GM12878 (cell line): ENCODE data around the gene ENPP6. TPM values are rescaled to one million over a fixed set of nuclear protein-coding genes. Genes with fewer than 3 reads are reported as not detected.

ENCODE experiments used
- ATAC-seq: fragments of 200-7000 bp; cut with Tn5 transposase; 3 replicates; pipeline ENCODE4 v1.9.1; 2020; ENCODE audit warnings: mild to moderate bottlenecking, moderate library complexity
- BruUV-seq: library from RNA; stranded (reverse); fragments of 400-500 nt; replicated peaks from 2 replicates; lab custom pipeline; 2021; lab: Mats Ljungman, UMichigan
- CTCF ChIA-PET: fragments of 300-600 bp; sonication (Branson Sonifier 250); formaldehyde crosslinking; extraction: SDS; loops from one replicate; lab custom pipeline; 2021; ENCODE audit warnings: inconsistent platforms; lab: Yijun Ruan, JAX
- POLR2A ChIA-PET: fragments of 350-600 bp; formaldehyde crosslinking; extraction: SDS; loops from one replicate; lab custom pipeline; 2021; ENCODE audit warnings: inconsistent platforms; lab: Charles Lee
- RAD21 ChIA-PET: fragments of 300-600 bp; sonication (Branson Sonifier 250); formaldehyde crosslinking; loops from one replicate; lab custom pipeline; 2023; ENCODE audit warnings: antibody characterized with exemption; ENCODE audit not compliant: unreplicated experiment; lab: Charles Lee
- SMC1A ChIA-PET: fragments of 300-600 bp; sonication (Branson Sonifier 250); formaldehyde crosslinking; loops from one replicate; lab custom pipeline; 2023; ENCODE audit not compliant: unreplicated experiment, uncharacterized antibody; lab: Charles Lee
- DNase-seq: peaks from one replicate; pipeline ENCODE4 v3.0.0-alpha.2; 2011; ENCODE audit warnings: low read depth, low spot score
- FAIRE-seq: peaks from 3 replicates; lab custom pipeline; 2011; peaks lifted over from hg19 to GRCh38; lab: Jason Lieb, UNC
- H2AFZ ChIP-seq: 2 replicates; pipeline ENCODE4 v1.6.0; 2011; ENCODE audit warnings: low read depth, low read length, control low read depth; ENCODE audit not compliant: control insufficient read depth
- H3K27ac ChIP-seq: 2 replicates; pipeline ENCODE4 v1.5.1; 2011; ENCODE audit warnings: control low read depth; ENCODE audit not compliant: control insufficient read depth, insufficient read depth
- H3K27me3 ChIP-seq, 2 experiments: replicated peaks in 1 of 2; 2 replicates each; pipeline versions ENCODE4 v1.6.0 to v1.6.1; 2011; ENCODE audit warnings: low read length in 1 of 2; ENCODE audit not compliant: control insufficient read depth in 2 of 2, insufficient read depth in 2 of 2
- H3K36me3 ChIP-seq, 2 experiments: 2 replicates each; pipeline ENCODE4 v1.5.1; 2011; ENCODE audit warnings: low read length in 1 of 2; ENCODE audit not compliant: control insufficient read depth in 2 of 2, insufficient read depth in 2 of 2
- H3K4me1 ChIP-seq: 2 replicates; pipeline ENCODE4 v1.6.1; 2011; ENCODE audit warnings: mild to moderate bottlenecking, low read length, moderate library complexity, mixed read lengths; ENCODE audit not compliant: control insufficient read depth, insufficient read depth
- H3K4me2 ChIP-seq: 2 replicates; pipeline ENCODE4 v1.6.0; 2011; ENCODE audit warnings: control low read depth; ENCODE audit not compliant: control insufficient read depth, insufficient read depth
- H3K4me3 ChIP-seq: fragments of 200-600 bp; sonication (generic); 2 replicates; pipeline ENCODE4 v1.5.1; 2016
- H3K79me2 ChIP-seq: 2 replicates; pipeline ENCODE4 v1.6.0; 2011; ENCODE audit warnings: low read length; ENCODE audit not compliant: control insufficient read depth, insufficient read depth
- H3K9ac ChIP-seq: 2 replicates; pipeline ENCODE4 v1.8.0; 2011; ENCODE audit warnings: low read length, control low read depth, mixed read lengths; ENCODE audit not compliant: control insufficient read depth, insufficient read depth
- H3K9me3 ChIP-seq: replicated peaks from 3 replicates; pipeline ENCODE4 v1.5.1; 2011; ENCODE audit warnings: mild to moderate bottlenecking, low read length; ENCODE audit not compliant: control insufficient read depth, insufficient read depth
- H4K20me1 ChIP-seq: 2 replicates; pipeline ENCODE4 v1.6.0; 2011; ENCODE audit not compliant: control insufficient read depth, insufficient read depth
- CBX3 ChIP-seq: fragments of 200-600 bp; sonication (generic); IDR thresholded peaks from 2 replicates; pipeline ENCODE4 v1.6.1; 2016; ENCODE audit warnings: low read depth, borderline replicate concordance
- CBX5 ChIP-seq: sonication (generic); IDR thresholded peaks from 2 replicates; pipeline ENCODE4 v1.6.1; 2016; ENCODE audit warnings: low read depth, moderate library complexity, mild to moderate bottlenecking, inconsistent platforms
- E2F4 ChIP-seq: IDR thresholded peaks from 2 replicates; pipeline ENCODE4 v1.6.1; 2012; ENCODE audit warnings: low read depth, low read length, improper control_type of control experiment
- EED ChIP-seq: sonication (generic); IDR thresholded peaks from 2 replicates; pipeline ENCODE4 v1.6.1; 2016; ENCODE audit warnings: antibody characterized with exemption, low read depth
- JUNB ChIP-seq: IDR thresholded peaks from 2 replicates; pipeline ENCODE4 v1.6.1; 2016; ENCODE audit warnings: antibody characterized with exemption, mild to moderate bottlenecking
- MEF2A ChIP-seq: IDR thresholded peaks from 2 replicates; pipeline ENCODE4 v1.6.1; 2011; ENCODE audit warnings: low read depth, mild to moderate bottlenecking, low read length, moderate library complexity; ENCODE audit not compliant: insufficient read depth
- MYB ChIP-seq: fragments of 150-350 bp; IDR thresholded peaks from 2 replicates; pipeline ENCODE4 v1.6.1; 2014; ENCODE audit warnings: mild to moderate bottlenecking, low read depth, low read length, borderline replicate concordance
- STAT3 ChIP-seq: IDR thresholded peaks from 2 replicates; pipeline ENCODE4 v1.6.1; 2011; ENCODE audit warnings: low read depth, low read length, improper control_type of control experiment
- WGBS: methylation state at CpG from one replicate; pipeline ENCODE4 v1.1.6; 2016; ENCODE audit warnings: low lambda C conversion rate; ENCODE audit not compliant: insufficient replicate concordance, insufficient coverage; ENCODE audit errors: missing lambda C conversion rate; 5-methylcytosine and 5-hydroxymethylcytosine counted together
- in situ Hi-C: fragments of 300-500 bp; cut with MboI; formaldehyde crosslinking; loops from 9 replicates; pipeline ENCODE4 v1.14.3; 2018; ENCODE audit warnings: mixed read lengths
- intact Hi-C: fragments of 100-400 bp; cut with micrococcal nuclease; formaldehyde crosslinking; loops from one replicate; pipeline ENCODE4 v1.14.2; 2022; ENCODE audit not compliant: unreplicated experiment
- polyA plus RNA-seq, 11 experiments: library from polyadenylated mRNA; depleted of rRNA in 4 of 11; unstranded in 6 of 11; stranded (reverse) in 5 of 11; fragments of >200 nt; fragmentation: Nextera tagmentation in 4 of 11; fragmentation: Illumina TruSeq in 1 of 11; extraction: Ambion mirVana in 4 of 11; extraction: Trizol in 1 of 11; gene quantifications; 1 replicate in 1 of 11; 2 replicates in 10 of 11; pipeline versions ENCODE4 v1.2.1 to v1.2.3, GENCODE V29; 2011 to 2016; ENCODE audit warnings: inconsistent platforms in 2 of 11, missing spikeins in 2 of 11, low read depth in 1 of 11
- total RNA-seq, 4 experiments: library from RNA; depleted of rRNA in 3 of 4; stranded (reverse); fragments of >200 nt in 3 of 4; fragmentation: Illumina TruSeq in 1 of 4; extraction: Trizol in 1 of 4; gene quantifications; 2 replicates each; pipeline versions ENCODE4 v1.2.1 to v1.2.3, GENCODE V29; 2013 to 2021

The ENPP6 gene
- total and polyA plus RNA-seq, 10 of the 15 experiments (the other 5 are each of a cell fraction or from before 2014, with no cell fraction given), result 0.04 to 1.0 (median 0.44) TPM; not detected in 1

- WGBS, result 92% methylated on average over 2 of the region's 2 CpGs
- H3K27me3 ChIP-seq, result no peaks in the 10 kb centered on the region
- in situ Hi-C loops, result no loop called here
- POLR2A ChIA-PET, result no interaction called here
- no peak overlapping the region for H2AFZ ChIP-seq
- no peaks in the 10 kb centered on the region for H4K20me1 ChIP-seq
- intact Hi-C loops, result no loop called here
- no TSS peak for BruUV-seq
- TF ChIP-seq E2F4 (no peak), MYB (no peak), JUNB (no peak), STAT3 (no peak), EED (no peak), CBX3 (no peak), CBX5 (no peak), MEF2A (no peak)
- H3K9me3 ChIP-seq, result no peaks in the 10 kb centered on the region; the same call in 2 of the 3 replicates
- no peak overlapping the region for H3K4me3 ChIP-seq
- CTCF ChIA-PET, result interaction anchor here (1.2 to 1.6 kb wide), 3 partner anchors 10 to 82 kb away, joined by 3 to 4 read pairs (median 3); no protein-coding TSS in a partner anchor
- no peak overlapping the region for H3K4me2 ChIP-seq
- H3K27ac ChIP-seq, result no peak overlapping the region
- no peak for FAIRE-seq
- RAD21 ChIA-PET, result no interaction called here
- H3K9ac ChIP-seq, result no peak overlapping the region
- no peak for ATAC-seq
- SMC1A ChIA-PET, result interaction anchor here (1.2 kb wide), 2 partner anchors 11 to 12 kb away, joined by 3 read pairs; no protein-coding TSS in a partner anchor
- no peaks in the 10 kb centered on the region for H3K4me1 ChIP-seq
- H3K36me3 ChIP-seq, result no peaks in the 10 kb centered on the region
- no peak for DNase-seq
- no peaks in the 10 kb centered on the region for H3K79me2 ChIP-seq
Measured at GRCh38 chr4:184248216-184248615, 30.5 kb upstream of the ENPP6 start.
